Measurements from ENCODE around the gene LMNTD1. TPM values are rescaled to one million over a fixed set of nuclear protein-coding genes. Genes with fewer than 3 reads are reported as not detected.

LMNTD1 gene
- total RNA-seq, 2 experiments from 2014 or later: not detected

- Histone ChIP-seq H3K4me3 (ENCODE audit: low read length) (no peak overlapping the region), H3K36me3 (ENCODE audit: insufficient read depth, low read length) (no peaks in the 10 kb centered on the region), H3K9me3 (ENCODE audit: control insufficient read depth in 1 of 2, insufficient read depth in 1 of 2, low read length in 2 of 2) (no peaks in the 10 kb centered on the region), H3K27ac (ENCODE audit: low read depth in 1 of 2, low read length in 2 of 2) (no peak overlapping the region), H3K27me3 (ENCODE audit: control insufficient read depth in 1 of 2, insufficient read depth in 2 of 2, low read length in 2 of 2) (no peaks in the 10 kb centered on the region), H3K4me1 (ENCODE audit: insufficient read depth, low read length) (no peaks in the 10 kb centered on the region)
- Mint-ChIP-seq H3K4me3 (no peak overlapping the region), H3K4me1 (ENCODE audit: low read depth) (no peaks in the 10 kb centered on the region), H3K9me3 (no peaks in the 10 kb centered on the region), H3K36me3 (ENCODE audit: low read depth) (no peaks in the 10 kb centered on the region), H3K27me3 (no peaks in the 10 kb centered on the region), H3K27ac (no peak overlapping the region)
- ChIA-PET CTCF (no interaction called here), POLR2A (no interaction called here)
- TF ChIP-seq CTCF (IDR thresholded peaks at IDR 0.05): no peak
- DNase-seq (no peak), ATAC-seq (ENCODE audit: poor library complexity) (no peak)
- intact Hi-C loops (cut with DNase I, micrococcal nuclease): no loop called here
These were observed 6.8 kb downstream of the LMNTD1 start for GRCh38 chr12:25546318-25546717.

- intact Hi-C loops (cut with DNase I, micrococcal nuclease): no loop called here
- ATAC-seq (ENCODE audit: poor library complexity): no peak
These were observed 19.9 kb downstream of the LMNTD1 start for GRCh38 chr12:25533150-25533549.

GRCh38 chr12:25531502-25532052, 21.5 kb downstream of the LMNTD1 start:
- no peak for TF ChIP-seq CTCF (IDR thresholded peaks at IDR 0.05)
- DNase-seq: no peak
- POLR2A ChIA-PET: no interaction called here

More at GRCh38 chr12:25533150-25533549, 19.9 kb downstream of the LMNTD1 start:
- Mint-ChIP-seq H3K27me3 (no peaks in the 10 kb centered on the region), H3K27ac (no peak overlapping the region), H3K36me3 (ENCODE audit: low read depth) (no peaks in the 10 kb centered on the region), H3K4me3 (no peak overlapping the region), H3K9me3 (peaks cover 2% of the 10 kb centered on the region), H3K4me1 (ENCODE audit: low read depth) (no peaks in the 10 kb centered on the region)
- ChIA-PET POLR2A (no interaction called here), CTCF (no interaction called here)
- DNase-seq: no peak
- Histone ChIP-seq H3K9me3 (ENCODE audit: control insufficient read depth in 1 of 2, insufficient read depth in 1 of 2, low read length in 2 of 2) (no peaks in the 10 kb centered on the region), H3K36me3 (ENCODE audit: insufficient read depth, low read length) (no peaks in the 10 kb centered on the region), H3K4me3 (ENCODE audit: low read length) (no peak overlapping the region), H3K27ac (ENCODE audit: low read depth in 1 of 2, low read length in 2 of 2) (no peak overlapping the region), H3K4me1 (ENCODE audit: insufficient read depth, low read length) (no peaks in the 10 kb centered on the region), H3K27me3 (ENCODE audit: control insufficient read depth in 1 of 2, insufficient read depth in 2 of 2, low read length in 2 of 2) (no peaks in the 10 kb centered on the region)
- no peak for TF ChIP-seq CTCF (IDR thresholded peaks at IDR 0.05)

More at GRCh38 chr12:25531502-25532052, 21.5 kb downstream of the LMNTD1 start:
- Mint-ChIP-seq H3K27me3 (no peaks in the 10 kb centered on the region), H3K27ac (no peak overlapping the region), H3K36me3 (ENCODE audit: low read depth) (no peaks in the 10 kb centered on the region), H3K9me3 (peaks cover 2% of the 10 kb centered on the region), H3K4me3 (no peak overlapping the region), H3K4me1 (ENCODE audit: low read depth) (no peaks in the 10 kb centered on the region)
- no peak for ATAC-seq (ENCODE audit: poor library complexity)
- H3K9me3 ChIP-seq (ENCODE audit: control insufficient read depth in 1 of 2, insufficient read depth in 1 of 2, low read length in 2 of 2): no peaks in the 10 kb centered on the region
- H3K27me3 ChIP-seq (ENCODE audit: control insufficient read depth in 1 of 2, insufficient read depth in 2 of 2, low read length in 2 of 2): no peaks in the 10 kb centered on the region
- intact Hi-C loops (cut with DNase I, micrococcal nuclease): no loop called here
- H3K4me3 ChIP-seq (ENCODE audit: low read length): no peak overlapping the region
- CTCF ChIA-PET: no interaction called here
- no peaks in the 10 kb centered on the region for H3K36me3 ChIP-seq (ENCODE audit: insufficient read depth, low read length)
- H3K27ac ChIP-seq (ENCODE audit: low read depth in 1 of 2, low read length in 2 of 2): no peak overlapping the region
- H3K4me1 ChIP-seq (ENCODE audit: insufficient read depth, low read length): no peaks in the 10 kb centered on the region
